ENCODE measurements around the gene LRP8. TPM values are rescaled to one million over a fixed set of nuclear protein-coding genes. Genes with fewer than 3 reads are reported as not detected.

The LRP8 gene
- total and polyA plus RNA-seq, 4 donors = 0.15 to 0.75 (median 0.29) TPM

GRCh38 chr1:53241828-53242227 lies 86.0 kb downstream of the LRP8 start:
- peaks cover 7 to 16% (median 10%) of the 10 kb centered on the region in 4 donors for H3K4me1 ChIP-seq (ENCODE audit: control insufficient read depth in 4 of 4, insufficient read depth in 4 of 4, low read length in 3 of 4)
- TF ChIP-seq RXRA (IDR thresholded peaks at IDR 0.05) (no peak), EGR1 (IDR thresholded peaks at IDR 0.05; ENCODE audit: low read depth in 2 of 2) (no peak), YY1 (IDR thresholded peaks at IDR 0.05) (no peak), HNF4G (IDR thresholded peaks at IDR 0.05) (no peak), ZBTB33 (IDR thresholded peaks at IDR 0.05) (no peak), RAD21 (IDR thresholded peaks at IDR 0.05) (no peak), SP1 (IDR thresholded peaks at IDR 0.05) (no peak), FOXA1 (IDR thresholded peaks at IDR 0.05) (no peak), CTCF (IDR thresholded peaks at IDR 0.05; ENCODE audit: low read depth, low read length, missing input control) (no peak), HNF4A (conservative IDR thresholded peaks at IDR 0.05) (no peak), NR2F2 (IDR thresholded peaks at IDR 0.05) (no peak)
- TF ChIP-seq, protein P1, sequence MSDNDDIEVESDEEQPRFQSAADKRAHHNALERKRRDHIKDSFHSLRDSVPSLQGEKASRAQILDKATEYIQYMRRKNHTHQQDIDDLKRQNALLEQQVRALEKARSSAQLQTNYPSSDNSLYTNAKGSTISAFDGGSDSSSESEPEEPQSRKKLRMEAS (IDR thresholded peaks at IDR 0.05) = no peak
- TF ChIP-seq, protein P2, sequence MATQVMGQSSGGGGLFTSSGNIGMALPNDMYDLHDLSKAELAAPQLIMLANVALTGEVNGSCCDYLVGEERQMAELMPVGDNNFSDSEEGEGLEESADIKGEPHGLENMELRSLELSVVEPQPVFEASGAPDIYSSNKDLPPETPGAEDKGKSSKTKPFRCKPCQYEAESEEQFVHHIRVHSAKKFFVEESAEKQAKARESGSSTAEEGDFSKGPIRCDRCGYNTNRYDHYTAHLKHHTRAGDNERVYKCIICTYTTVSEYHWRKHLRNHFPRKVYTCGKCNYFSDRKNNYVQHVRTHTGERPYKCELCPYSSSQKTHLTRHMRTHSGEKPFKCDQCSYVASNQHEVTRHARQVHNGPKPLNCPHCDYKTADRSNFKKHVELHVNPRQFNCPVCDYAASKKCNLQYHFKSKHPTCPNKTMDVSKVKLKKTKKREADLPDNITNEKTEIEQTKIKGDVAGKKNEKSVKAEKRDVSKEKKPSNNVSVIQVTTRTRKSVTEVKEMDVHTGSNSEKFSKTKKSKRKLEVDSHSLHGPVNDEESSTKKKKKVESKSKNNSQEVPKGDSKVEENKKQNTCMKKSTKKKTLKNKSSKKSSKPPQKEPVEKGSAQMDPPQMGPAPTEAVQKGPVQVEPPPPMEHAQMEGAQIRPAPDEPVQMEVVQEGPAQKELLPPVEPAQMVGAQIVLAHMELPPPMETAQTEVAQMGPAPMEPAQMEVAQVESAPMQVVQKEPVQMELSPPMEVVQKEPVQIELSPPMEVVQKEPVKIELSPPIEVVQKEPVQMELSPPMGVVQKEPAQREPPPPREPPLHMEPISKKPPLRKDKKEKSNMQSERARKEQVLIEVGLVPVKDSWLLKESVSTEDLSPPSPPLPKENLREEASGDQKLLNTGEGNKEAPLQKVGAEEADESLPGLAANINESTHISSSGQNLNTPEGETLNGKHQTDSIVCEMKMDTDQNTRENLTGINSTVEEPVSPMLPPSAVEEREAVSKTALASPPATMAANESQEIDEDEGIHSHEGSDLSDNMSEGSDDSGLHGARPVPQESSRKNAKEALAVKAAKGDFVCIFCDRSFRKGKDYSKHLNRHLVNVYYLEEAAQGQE (IDR thresholded peaks at IDR 0.05) = no peak
- 83% methylated on average over 2 of the region's 2 CpGs for WGBS
- no peak overlapping the region for H3K4me3 ChIP-seq (ENCODE audit: low read depth in 1 of 3, low read length in 3 of 3)
- no peak overlapping the region for H3K27ac ChIP-seq (ENCODE audit: low read depth in 1 of 2, low read length in 2 of 2)
- H3K27me3 ChIP-seq (ENCODE audit: control insufficient read depth in 4 of 4, insufficient read depth in 4 of 4, low read length in 3 of 4) = no peaks in the 10 kb centered on the region
- no peaks in the 10 kb centered on the region for H3K9me3 ChIP-seq (ENCODE audit: control insufficient read depth in 4 of 4, low read length in 3 of 4)
- no peak overlapping the region for H3K9ac ChIP-seq (ENCODE audit: low read depth in 1 of 2, low read length in 2 of 2)
- no peaks in the 10 kb centered on the region for H3K36me3 ChIP-seq (ENCODE audit: control insufficient read depth in 4 of 4, insufficient read depth in 3 of 4, low read depth in 1 of 4, low read length in 3 of 4)
- no peak for DNase-seq (ENCODE audit: low spot score)

- no peaks in the 10 kb centered on the region for H3K9me3 ChIP-seq (ENCODE audit: control insufficient read depth in 4 of 4, low read length in 3 of 4)
- 6% methylated on average over 64 of the region's 64 CpGs for WGBS
- peaks cover 8 to 34% (median 21%) of the 10 kb centered on the region in 4 donors for H3K4me1 ChIP-seq (ENCODE audit: control insufficient read depth in 4 of 4, insufficient read depth in 4 of 4, low read length in 3 of 4)
- peak within 1 kb of the TSS; percentile 96 for H3K9ac ChIP-seq (ENCODE audit: low read depth in 1 of 2, low read length in 2 of 2)
- peak within 1 kb of the TSS; percentile 81 to 100 (median 96) for H3K4me3 ChIP-seq (ENCODE audit: low read depth in 1 of 3, low read length in 3 of 3)
- H3K27me3 ChIP-seq (ENCODE audit: control insufficient read depth in 4 of 4, insufficient read depth in 4 of 4, low read length in 3 of 4) = no peaks in the 10 kb centered on the region
- H3K36me3 ChIP-seq (ENCODE audit: control insufficient read depth in 4 of 4, insufficient read depth in 3 of 4, low read depth in 1 of 4, low read length in 3 of 4) = peaks cover 6 to 19% (median 12%) of the 10 kb centered on the region in 4 donors
- peak within 1 kb of the TSS; percentile 38 to 72 for H3K27ac ChIP-seq (ENCODE audit: low read depth in 1 of 2, low read length in 2 of 2)
- peak; percentile 96 for DNase-seq (ENCODE audit: low spot score)
- TF ChIP-seq CTCF (IDR thresholded peaks at IDR 0.05; ENCODE audit: low read depth, low read length, missing input control) (peak; percentile 3), HNF4G (IDR thresholded peaks at IDR 0.05) (peak; percentile 50), FOXA2 (IDR thresholded peaks at IDR 0.05) (peak; percentile 34), NR2F2 (IDR thresholded peaks at IDR 0.05) (peak; percentile 92), GABPA (IDR thresholded peaks at IDR 0.05 in 1 of 2, conservative IDR thresholded peaks at IDR 0.05 in 1 of 2) (peak; percentile 94 to 100), HNF4A (conservative IDR thresholded peaks at IDR 0.05) (peak; percentile 77 to 82), RXRA (IDR thresholded peaks at IDR 0.05) (peak; percentile 94 to 96), RAD21 (IDR thresholded peaks at IDR 0.05) (peak; percentile 46 to 51), FOXA1 (IDR thresholded peaks at IDR 0.05) (peak; percentile 72)
- TF ChIP-seq, protein P2 (IDR thresholded peaks at IDR 0.05) = peak; percentile 86
These were observed 89.4 kb downstream of the LRP8 start, which contains the start of gene MAGOH for GRCh38 chr1:53238197-53239155. Gene MAGOH, minus strand, starts transcription at chr1:53238518. Its CDS starts 70 bp downstream, at chr1:53238448.
